ENCODE data around the gene COA8.
A peak's percentile ranks its signal among the peaks of the same experiment; 100 is the strongest.
"Not testable (repeated sequence)": the region's sequence is repeated elsewhere in the genome, so short reads cannot be mapped to it uniquely, and the experiment has no call there.

Gene COA8

GRCh38 chr14:103562429-103563225 lies at the start of gene COA8, which contains the start of gene BAG5:
COA8 (plus strand) TSS chr14:103562960; CDS start chr14:103563002, 42 bp downstream.
BAG5 (minus strand) TSS chr14:103562657; CDS start chr14:103561164, 1,493 bp downstream.
- DNase-seq: peak; percentile 89 to 90

GRCh38 chr14:103514596-103515421 lies 48.0 kb upstream of the COA8 start:
- DNase-seq: no peak

DNA sequence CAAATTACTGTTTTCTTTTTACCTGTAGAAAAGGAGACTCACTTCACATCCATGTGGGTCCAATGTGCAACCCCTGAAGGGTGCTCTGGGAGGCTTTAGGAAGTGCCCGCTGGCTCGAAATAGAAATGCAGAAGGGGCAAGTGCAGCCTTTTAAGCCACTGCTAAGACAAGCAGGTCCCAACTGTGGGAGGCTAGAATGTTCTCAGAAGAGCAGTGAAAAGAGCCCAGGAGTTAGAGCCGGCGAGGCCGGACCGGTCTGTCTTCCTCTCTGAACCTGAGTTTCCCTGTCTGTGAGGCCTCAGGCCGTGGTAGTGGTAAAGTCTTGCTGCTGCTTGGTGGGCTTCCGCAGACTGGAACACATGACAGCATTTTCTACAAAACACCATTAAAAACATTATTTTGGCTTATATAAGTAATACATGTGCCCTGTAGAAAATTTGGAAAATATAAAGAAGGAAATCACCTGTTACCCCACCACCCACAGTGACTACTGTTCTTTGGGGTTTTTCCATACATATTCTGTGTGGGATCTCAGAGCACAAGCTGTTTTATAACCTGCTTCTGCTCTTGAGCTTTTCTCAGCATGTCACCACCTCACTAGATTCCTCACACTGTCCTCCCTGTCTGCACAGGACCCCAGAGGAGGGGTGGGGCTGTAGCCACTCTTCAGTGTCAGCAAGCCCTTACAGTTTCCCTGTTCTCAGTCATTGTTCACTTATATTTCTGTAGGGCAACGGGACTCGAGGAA lies 46.2 kb upstream of the COA8 start:
- no peak for DNase-seq

- DNase-seq: no peak
These were observed 45.6 kb upstream of the COA8 start for GRCh38 chr14:103517174-103517566.

DNA sequence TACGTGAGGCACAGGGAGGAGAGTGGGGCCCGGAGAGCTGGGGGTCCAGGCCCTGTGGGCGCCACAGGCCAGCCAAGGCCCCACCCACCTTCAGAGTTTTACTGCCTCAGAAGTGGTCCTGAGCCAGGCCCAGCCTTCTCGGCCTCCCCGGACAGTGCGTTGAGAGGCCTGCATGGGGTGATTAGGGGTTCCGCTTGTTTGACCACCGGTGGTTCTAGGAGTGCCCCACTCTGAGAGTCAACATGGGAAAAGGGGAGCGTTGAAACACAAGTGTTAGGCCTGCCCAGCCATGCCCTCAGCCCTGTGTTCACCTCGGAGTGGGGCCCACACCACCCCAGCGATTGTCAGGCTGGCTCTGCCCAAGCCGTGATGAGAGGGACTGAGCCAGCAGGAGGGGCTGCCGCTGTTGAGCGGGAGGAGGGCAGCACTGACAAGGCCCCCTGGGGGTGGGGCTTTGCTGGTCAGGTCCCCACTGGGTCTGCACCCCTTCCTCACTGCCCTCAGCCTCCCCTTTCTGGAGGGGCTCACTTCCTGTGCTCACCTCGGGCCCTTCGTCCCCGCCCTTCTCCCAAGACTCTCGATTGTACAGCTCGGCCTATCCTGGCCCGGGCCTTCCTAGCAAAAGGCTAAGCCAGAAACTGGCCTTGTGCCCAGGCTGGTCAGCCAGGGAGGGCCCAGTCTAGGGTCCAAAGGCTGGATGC lies 44.9 kb upstream of the COA8 start:
- no peak for DNase-seq

- peak; percentile 71 to 73 for DNase-seq
These were observed 44.2 kb upstream of the COA8 start for GRCh38 chr14:103518422-103519042.

DNA sequence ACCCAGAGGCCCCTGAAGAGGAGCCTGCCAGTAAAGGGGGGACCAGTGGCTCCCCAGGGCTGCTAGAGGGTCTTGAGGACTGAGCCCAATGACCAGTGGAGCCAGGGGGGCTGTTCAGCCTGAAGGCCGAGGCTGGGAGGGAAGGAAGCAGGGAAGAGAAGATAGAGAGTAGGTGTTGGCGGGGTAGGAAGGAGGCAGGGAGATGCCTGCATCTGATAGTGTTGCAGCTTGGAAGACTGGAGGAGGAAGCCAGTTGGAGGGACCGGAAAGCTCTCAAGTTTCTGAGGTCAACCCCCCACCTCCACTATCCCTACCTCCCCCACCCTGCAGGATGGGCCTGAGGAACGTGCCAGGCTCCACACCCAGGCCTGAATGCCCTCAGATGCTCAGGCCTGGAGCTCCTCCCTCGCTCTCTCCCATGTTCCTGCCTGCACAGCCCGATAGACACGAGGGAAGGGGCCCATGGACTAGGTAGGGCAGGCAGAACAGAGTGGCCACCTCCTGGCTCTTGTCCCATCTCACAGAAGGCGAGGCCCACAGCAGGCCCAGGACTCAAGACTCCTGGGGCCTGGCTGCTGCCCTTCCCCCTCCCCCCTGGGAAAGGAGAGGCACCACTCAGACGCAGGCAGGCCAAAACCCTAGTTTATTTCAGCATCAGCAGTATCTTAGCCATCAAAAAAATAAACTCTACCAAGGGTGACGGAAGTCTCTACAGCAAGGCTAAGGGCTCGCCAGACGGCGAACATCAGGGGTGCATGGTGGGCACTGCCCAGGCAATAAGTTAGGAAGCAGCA lies 43.5 kb upstream of the COA8 start:
- DNase-seq: no peak

- no peak for DNase-seq
These were observed 42.9 kb upstream of the COA8 start for GRCh38 chr14:103519837-103520212.

- no peak for DNase-seq
These were observed 42.5 kb upstream of the COA8 start for GRCh38 chr14:103520269-103520656.

DNA sequence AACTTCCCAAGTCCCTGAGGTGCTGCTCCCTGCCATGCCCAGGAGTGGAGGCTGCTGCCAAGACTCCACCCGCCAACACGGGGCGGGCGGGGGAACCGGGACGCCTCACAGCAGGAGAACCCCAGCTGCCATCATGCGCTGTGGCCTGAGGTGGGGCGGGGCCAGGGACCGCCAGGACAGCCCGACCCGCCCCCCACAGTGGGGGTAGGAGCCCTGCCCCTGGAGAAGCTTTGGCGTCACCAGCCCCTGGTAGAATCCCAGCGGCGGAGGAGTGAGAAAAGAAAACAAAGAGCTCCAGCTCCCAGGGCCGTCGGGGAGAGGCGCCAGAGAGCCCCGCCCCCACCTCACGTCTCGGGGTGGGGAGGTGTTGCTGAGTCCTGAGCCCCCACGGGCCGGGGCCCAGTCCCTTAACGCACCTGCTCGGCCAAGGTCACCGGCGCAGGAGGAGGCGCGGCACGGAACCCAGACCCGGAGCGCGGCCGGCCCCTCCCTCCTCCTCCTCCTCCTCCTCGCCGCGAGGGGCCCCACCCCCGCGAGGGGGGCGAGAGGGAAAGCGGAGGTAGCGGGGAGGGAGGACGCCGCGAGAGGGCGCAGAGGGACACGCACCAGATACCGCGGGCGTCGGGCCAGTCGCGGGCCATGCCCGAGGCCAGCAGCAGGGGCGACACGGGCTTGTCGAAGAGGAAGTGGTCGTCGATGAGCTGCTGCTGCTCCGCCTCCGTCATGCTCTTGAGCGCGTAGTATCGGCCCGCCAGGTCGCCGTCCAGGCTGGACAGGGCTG lies 41.9 kb upstream of the COA8 start:
- DNase-seq: peak; percentile 61 to 66

- DNase-seq: no peak
These were observed 41.3 kb upstream of the COA8 start for GRCh38 chr14:103521438-103521950.

DNA sequence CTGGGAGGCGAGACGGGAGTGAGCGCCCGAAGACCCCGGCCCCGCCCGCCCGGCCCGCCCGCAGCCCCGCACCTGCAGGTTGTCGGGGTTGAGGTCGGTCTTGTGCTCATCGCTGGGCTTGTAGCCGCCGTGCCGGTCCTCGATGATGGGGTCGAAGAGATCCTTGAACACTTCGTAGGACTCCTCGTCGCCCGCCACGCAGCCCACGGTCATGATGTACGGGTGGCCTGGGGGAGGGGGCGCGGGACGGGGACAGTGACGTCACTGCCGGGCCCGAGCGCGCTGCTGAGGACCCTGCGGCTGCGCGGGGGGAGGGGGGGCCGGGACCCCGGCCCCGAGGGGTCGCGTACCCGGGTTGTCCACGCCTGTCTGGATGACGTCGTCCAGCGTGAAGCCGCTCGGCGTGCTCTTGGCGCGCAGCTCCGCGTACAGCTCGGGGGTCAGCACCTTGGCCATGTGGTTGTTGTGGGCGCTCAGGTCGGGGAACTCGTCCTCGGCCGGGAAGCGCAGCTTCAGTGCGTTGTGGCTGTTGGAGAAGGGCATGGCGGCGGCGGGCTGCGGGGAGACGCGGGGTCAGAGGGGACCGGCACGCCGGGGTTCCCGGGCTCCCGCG lies 40.7 kb upstream of the COA8 start:
- DNase-seq: no peak

DNA sequence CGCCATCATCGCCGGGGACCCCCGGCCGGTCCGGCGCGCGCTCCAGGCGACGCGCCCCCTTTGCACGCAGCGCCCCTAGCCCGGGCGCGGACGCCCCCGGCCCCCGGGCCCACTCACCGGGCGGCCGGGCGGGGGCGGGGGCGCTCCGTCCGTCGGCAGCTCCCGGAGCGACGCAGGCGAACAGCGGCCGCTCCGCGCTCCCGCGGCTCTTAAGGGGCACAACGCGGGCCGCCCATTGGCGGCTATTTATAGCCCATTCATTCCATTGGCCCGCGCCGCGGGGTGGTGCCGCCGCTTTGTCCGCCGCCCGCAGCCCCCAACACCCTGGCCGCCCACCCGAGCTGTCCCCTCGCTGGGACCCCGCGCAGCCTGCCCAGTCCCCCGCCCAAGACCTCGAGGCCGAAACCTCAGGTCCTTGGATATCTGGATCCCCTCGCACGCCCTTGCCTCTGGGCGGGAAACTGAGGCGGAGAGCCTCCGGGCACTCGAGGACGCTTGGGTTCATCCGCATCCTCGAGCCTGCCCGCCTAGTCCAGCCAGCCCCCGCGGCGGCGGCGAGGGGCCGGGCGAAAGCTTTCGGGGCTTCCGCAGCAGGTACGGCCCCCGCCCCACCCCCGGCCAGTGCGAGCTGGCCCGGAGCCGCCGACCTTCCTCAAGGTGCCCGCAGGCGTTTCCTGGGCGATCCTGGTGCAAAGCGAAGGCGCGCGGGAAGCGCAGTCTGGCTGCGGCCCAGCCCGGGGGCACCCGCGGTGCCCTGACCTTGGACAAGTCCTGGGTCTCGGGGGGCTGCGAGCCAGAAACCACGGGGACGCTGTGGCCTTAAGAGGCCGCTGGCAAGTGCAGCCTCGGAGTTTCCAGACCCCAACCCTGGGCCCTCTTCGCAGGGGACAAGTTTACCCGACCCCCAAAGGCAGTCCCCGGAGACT lies 39.8 kb upstream of the COA8 start, which contains the start of gene CKB:
Gene CKB, minus strand, starts transcription at position 182 of the 926 bp plus-strand sequence. CDS start 337 bp downstream, outside the sequence.
- DNase-seq: peak in 1 of 2 donors; percentile 47

DNA sequence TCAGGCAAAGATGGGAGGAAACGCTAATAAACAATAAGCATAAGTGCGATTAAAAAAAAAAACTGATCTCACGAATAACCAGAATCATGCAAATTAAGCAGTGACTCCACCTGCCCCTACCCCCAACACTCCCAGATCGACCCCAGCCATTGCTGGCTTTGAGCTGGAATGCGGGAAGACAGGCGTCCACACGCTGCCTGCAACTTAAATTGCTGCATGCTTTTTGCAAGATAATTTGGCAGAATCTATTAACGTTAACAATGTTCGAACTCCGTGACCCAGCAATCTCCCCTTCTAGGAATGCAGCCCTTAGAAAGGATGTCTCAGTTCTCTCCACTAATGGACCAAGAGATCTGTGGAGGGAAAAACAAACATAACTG lies 39.2 kb upstream of the COA8 start:
- no peak for DNase-seq

DNA sequence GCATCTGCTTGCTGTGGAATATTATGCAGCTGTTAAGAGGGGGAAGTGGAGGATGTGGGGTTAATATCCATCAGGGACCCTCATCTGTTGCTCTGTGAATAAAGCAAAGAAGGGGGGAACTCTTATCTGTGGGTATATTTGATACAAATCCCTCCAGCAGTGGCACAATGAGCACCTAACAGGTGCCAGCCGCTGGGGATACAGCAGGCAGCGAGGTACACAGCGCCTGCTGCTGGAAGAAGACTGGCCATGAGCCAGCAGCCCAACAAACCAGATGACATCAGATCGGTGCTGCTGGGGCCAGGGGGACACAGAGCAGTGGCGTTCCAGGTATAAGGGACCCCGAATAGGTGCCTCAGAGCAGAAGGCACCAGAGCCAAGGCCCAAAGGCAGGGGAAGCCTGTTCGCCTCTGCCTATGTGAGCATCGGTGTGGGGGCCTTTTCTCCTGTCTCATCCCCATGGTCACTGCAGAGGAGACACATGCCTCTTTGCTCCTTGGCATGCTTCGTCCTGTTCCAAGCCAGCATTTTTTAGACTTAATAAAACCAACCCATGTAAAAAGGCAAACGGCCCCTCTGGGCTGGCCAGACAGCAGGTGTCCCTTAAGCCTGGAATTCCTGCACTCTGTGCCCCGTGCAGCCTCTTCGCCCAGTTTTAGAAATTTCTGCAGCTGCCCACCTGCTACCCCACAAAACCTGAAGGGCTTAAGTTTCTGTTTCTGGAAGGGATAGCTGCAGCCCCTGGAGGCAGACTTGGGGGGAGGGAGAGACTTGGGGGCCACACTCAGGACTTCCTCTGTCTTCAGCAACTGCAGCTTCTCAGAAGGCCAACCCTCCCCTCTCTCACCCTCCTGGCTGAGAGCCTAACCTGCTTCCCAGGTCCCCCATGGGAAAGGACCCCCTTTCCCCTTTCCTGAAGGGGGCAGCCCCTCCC lies 38.5 kb upstream of the COA8 start:
- no peak for DNase-seq

GRCh38 chr14:103525430-103526246 lies 37.1 kb upstream of the COA8 start:
- not testable (repeated sequence) for DNase-seq
